Measurements from ENCODE around the gene ARHGEF7.

The ARHGEF7 gene

GRCh38 chr13:111118898-111119607 lies 3.9 kb downstream of the ARHGEF7 start:
- no peak for TF ChIP-seq CTCF (conservative IDR thresholded peaks at IDR 0.05; ENCODE audit: low read length)
- DNase-seq (ENCODE audit: low read depth) = no peak
- no peak overlapping the region for H3K4me3 ChIP-seq (ENCODE audit: low read length)

- no peak for DNase-seq (ENCODE audit: low read depth)
- no peak overlapping the region for H3K4me3 ChIP-seq (ENCODE audit: low read length)
- TF ChIP-seq CTCF (conservative IDR thresholded peaks at IDR 0.05; ENCODE audit: low read length) = no peak
These were observed 4.9 kb downstream of the ARHGEF7 start for GRCh38 chr13:111119966-111120365.

- TF ChIP-seq CTCF (conservative IDR thresholded peaks at IDR 0.05; ENCODE audit: low read length) = no peak
- H3K4me3 ChIP-seq (ENCODE audit: low read length) = no peak overlapping the region
- no peak for DNase-seq (ENCODE audit: low read depth)
These were observed 5.3 kb downstream of the ARHGEF7 start for GRCh38 chr13:111120422-111120821.

- H3K4me3 ChIP-seq (ENCODE audit: low read length) = no peak overlapping the region
- no peak for TF ChIP-seq CTCF (conservative IDR thresholded peaks at IDR 0.05; ENCODE audit: low read length)
- DNase-seq (ENCODE audit: low read depth) = no peak
These were observed 5.8 kb downstream of the ARHGEF7 start for GRCh38 chr13:111120913-111121312.

- DNase-seq (ENCODE audit: low read depth) = no peak
- H3K4me3 ChIP-seq (ENCODE audit: low read length) = no peak overlapping the region
- TF ChIP-seq CTCF (conservative IDR thresholded peaks at IDR 0.05; ENCODE audit: low read length) = no peak
These were observed 6.4 kb downstream of the ARHGEF7 start for GRCh38 chr13:111121506-111121905.

GRCh38 chr13:111122056-111122455 lies 6.9 kb downstream of the ARHGEF7 start:
- DNase-seq (ENCODE audit: low read depth) = no peak
- no peak overlapping the region for H3K4me3 ChIP-seq (ENCODE audit: low read length)
- TF ChIP-seq CTCF (conservative IDR thresholded peaks at IDR 0.05; ENCODE audit: low read length) = no peak

GRCh38 chr13:111122631-111123030 lies 7.5 kb downstream of the ARHGEF7 start:
- DNase-seq (ENCODE audit: low read depth) = no peak
- no peak overlapping the region for H3K4me3 ChIP-seq (ENCODE audit: low read length)
- TF ChIP-seq CTCF (conservative IDR thresholded peaks at IDR 0.05; ENCODE audit: low read length) = no peak

Measured in AG10803 (cell line).